Activated naive CD8-positive, alpha-beta T cell (primary cell): ENCODE results near the gene STAT4.
A peak's percentile ranks its signal among the peaks of the same experiment; 100 is the strongest.

Source experiments
- H3K27ac Mint-ChIP-seq: one replicate; pipeline ENCODE4 v1.8.0; 2021; ENCODE audit warnings: mixed read lengths
- H3K27me3 Mint-ChIP-seq: one replicate; pipeline ENCODE4 v1.8.0; 2021; ENCODE audit warnings: mixed read lengths
- H3K36me3 Mint-ChIP-seq: one replicate; pipeline ENCODE4 v1.8.0; 2021; ENCODE audit warnings: mixed read lengths
- H3K4me1 Mint-ChIP-seq: one replicate; pipeline ENCODE4 v1.8.0; 2021; ENCODE audit warnings: low read depth, mixed read lengths
- H3K4me3 Mint-ChIP-seq: one replicate; pipeline ENCODE4 v1.8.0; 2021; ENCODE audit warnings: mild to moderate bottlenecking, mixed read lengths
- H3K9me3 Mint-ChIP-seq: one replicate; pipeline ENCODE4 v1.8.0; 2021; ENCODE audit warnings: low read depth, mixed read lengths

STAT4 gene

DNA sequence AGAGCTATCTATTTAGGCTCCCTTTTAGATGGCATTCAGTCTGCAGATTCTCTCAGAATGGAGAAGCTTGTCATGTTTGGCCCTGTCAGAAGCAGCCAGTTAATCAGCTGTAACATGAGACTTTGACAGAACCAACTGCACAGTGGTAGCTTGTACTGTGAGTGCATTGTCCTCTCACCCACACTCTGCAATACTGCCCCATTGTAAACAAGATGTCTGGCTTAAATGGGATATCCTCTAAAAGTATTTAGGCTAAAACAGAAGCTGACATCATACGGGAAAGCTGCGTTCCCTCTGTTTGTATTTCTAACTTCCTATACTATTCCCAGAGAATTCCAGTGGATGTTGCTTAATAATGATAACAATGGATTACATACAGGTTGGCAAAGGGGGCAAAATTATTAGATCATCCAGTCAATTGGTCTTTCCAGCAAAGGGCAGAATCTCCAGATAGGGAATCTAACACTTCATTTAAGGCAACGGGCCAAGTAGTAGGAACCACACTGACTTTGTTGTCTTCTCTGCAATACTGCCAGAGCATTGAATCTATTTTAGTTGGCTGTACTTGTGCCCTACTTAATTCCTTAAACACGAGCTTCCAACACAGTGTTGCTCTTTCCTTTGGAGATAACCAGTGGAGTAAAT, 15.4 kb upstream of the STAT4 start:
- Mint-ChIP-seq H3K9me3 (no peaks in the 10 kb centered on the region), H3K36me3 (no peaks in the 10 kb centered on the region), H3K27me3 (no peaks in the 10 kb centered on the region), H3K27ac (no peak overlapping the region), H3K4me3 (no peak overlapping the region), H3K4me1 (peaks cover 36% of the 10 kb centered on the region)

DNA sequence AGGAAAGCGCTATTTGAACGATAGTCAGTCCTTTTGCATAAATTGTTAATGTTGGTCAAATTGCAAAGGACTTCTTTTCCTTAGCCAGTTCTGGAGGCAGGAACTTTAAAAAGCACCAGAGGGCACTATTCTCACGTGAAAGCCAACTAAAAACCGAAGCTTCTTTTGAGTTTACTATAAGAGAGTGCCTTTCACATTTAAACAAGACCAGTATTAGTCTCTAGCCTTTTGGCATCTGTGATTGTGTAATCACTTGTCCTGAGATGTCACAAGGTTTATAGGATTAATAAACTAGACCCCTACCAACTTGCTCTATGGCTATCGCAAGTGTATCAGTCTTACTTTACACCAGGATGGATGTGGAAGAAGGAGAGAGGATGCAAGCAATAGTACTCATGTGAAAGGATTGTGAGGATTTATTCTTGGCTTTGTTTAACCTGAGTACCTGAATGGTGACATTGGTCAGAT, 14.4 kb upstream of the STAT4 start:
- Mint-ChIP-seq H3K27ac (peak overlapping the region; percentile 72), H3K36me3 (no peaks in the 10 kb centered on the region)

DNA sequence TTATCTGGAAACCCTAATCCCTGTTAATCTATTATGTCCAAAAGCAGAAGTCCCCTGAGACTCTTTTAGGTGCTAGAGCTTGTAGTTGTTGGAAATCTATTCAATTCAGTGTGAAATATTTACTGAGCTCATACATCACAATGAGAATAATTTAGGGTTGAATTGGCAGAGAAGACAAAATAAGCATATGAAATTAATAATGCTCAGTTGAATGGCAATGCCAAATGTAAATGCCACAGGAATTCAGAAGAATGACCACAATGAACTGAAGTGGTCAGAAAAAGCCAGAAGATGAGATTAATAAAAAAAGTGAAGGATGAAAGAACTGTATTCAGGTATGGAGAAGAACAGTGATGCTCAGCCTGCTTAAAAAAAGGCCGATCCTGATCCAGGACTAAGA, 8.0 kb upstream of the STAT4 start:
- no peak overlapping the region for H3K27ac Mint-ChIP-seq
- H3K36me3 Mint-ChIP-seq = no peaks in the 10 kb centered on the region
- peaks cover 16% of the 10 kb centered on the region for H3K4me1 Mint-ChIP-seq
- no peak overlapping the region for H3K4me3 Mint-ChIP-seq
- no peaks in the 10 kb centered on the region for H3K9me3 Mint-ChIP-seq
- no peaks in the 10 kb centered on the region for H3K27me3 Mint-ChIP-seq

More for the DNA sequence above, 14.4 kb upstream of the STAT4 start:
- Mint-ChIP-seq H3K4me3 (no peak overlapping the region), H3K9me3 (no peaks in the 10 kb centered on the region), H3K27me3 (no peaks in the 10 kb centered on the region), H3K4me1 (peaks cover 30% of the 10 kb centered on the region)

DNA sequence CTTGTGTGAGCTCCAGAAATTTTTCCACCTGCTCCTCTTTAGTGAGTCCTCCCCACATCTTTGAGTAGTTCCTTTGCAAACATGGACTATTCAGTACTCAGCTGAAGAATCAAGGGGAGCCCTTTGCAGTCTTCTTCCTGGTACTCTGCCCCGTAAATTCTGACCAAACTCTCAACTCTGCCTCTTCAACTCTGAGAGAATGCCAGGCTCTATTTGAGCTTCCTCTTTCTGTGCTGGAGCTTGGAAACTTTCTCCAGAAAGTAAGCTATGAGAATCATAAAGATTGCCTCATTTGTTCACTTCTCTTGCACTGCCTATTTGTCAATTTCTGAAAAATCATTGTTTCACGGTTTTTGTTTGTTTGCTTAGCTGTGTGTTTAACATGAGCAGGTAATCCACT, 7.4 kb upstream of the STAT4 start:
- Mint-ChIP-seq H3K4me3 (no peak overlapping the region), H3K4me1 (peaks cover 19% of the 10 kb centered on the region), H3K27ac (no peak overlapping the region), H3K36me3 (no peaks in the 10 kb centered on the region), H3K9me3 (no peaks in the 10 kb centered on the region), H3K27me3 (no peaks in the 10 kb centered on the region)

DNA sequence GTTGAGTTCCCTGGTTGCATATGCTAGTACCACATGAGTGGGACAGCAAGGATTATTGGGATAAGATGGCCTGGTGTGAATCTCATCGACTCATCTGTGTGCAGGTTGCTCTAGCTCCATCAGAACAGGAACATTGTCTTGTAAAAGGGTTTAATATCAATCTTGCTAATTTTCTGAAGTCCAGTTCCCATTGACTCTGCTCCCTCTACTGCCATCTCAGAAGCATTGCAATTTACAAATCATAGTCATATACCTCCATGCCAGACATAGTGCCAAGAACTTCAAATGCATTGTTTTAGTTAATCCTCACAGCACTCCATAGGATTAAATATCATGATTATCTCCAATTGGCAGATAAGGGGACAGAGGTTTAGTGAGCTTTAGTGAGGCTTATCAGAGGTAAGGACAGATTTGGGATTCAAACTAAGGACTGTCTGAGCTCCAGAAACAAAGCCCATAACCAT, 4.8 kb upstream of the STAT4 start:
- Mint-ChIP-seq H3K9me3 (no peaks in the 10 kb centered on the region), H3K36me3 (no peaks in the 10 kb centered on the region), H3K4me1 (peaks cover 41% of the 10 kb centered on the region), H3K27ac (peak overlapping the region; percentile 17), H3K27me3 (no peaks in the 10 kb centered on the region), H3K4me3 (no peak overlapping the region)

DNA sequence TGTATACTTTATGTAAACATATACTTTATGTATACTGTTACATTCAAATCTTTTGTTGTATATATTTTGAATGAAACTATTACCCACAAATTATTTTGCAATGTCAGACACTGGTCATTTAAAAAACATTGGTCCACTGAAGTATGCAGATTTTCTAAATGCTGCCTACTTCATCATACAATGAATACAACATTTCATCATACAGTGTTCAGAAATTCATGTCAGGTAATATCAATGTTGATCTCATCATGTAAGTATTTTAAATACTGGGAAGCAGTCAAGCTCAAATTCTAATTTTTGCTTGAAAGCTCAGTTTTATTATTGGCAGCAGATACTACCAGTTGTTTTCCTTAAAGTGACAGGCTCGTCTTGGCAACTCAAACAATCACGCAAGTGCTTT, 2.9 kb upstream of the STAT4 start:
- no peaks in the 10 kb centered on the region for H3K9me3 Mint-ChIP-seq
- H3K4me3 Mint-ChIP-seq = no peak overlapping the region
- H3K36me3 Mint-ChIP-seq = no peaks in the 10 kb centered on the region
- H3K27me3 Mint-ChIP-seq = no peaks in the 10 kb centered on the region
- H3K4me1 Mint-ChIP-seq = peaks cover 41% of the 10 kb centered on the region
- H3K27ac Mint-ChIP-seq = no peak overlapping the region

DNA sequence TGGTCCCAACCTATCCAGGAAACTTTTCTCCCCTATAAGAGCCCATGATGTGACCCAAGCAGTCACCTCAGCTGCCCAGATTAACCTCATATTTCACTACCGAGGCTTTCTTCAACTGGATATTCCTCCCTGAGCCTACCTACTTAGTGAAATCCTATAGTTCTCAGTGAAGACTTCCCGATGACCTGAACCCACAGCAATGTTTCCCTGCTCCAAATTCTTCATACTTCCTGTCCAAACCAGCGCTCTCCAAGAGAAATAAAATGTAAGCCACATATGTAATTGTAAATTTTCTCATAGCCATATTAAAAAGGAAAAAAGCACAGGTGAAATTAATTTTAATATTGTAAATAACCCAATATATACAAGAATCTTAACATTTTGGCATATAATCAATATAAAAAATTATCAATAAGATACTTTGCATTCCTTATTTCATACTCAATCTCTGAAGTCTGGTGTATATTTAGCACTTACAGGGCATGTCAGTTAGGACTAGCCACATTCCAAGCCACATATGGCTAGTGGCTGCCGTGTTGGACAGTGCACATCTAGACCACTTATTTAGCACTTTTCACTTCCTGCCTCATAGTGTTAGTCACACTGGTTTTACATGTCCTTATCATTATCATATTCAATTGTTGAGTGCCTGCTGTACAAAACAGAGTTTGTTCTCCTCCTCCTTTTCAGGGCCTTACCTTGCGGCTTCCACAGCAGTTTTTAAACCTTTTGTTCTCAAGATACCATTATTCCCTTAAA, 1.9 kb upstream of the STAT4 start:
- no peaks in the 10 kb centered on the region for H3K27me3 Mint-ChIP-seq
- peaks cover 4% of the 10 kb centered on the region for H3K36me3 Mint-ChIP-seq
- no peaks in the 10 kb centered on the region for H3K9me3 Mint-ChIP-seq
- H3K27ac Mint-ChIP-seq = peak overlapping the region; percentile 94
- H3K4me3 Mint-ChIP-seq = no peak overlapping the region
- peaks cover 51% of the 10 kb centered on the region for H3K4me1 Mint-ChIP-seq

DNA sequence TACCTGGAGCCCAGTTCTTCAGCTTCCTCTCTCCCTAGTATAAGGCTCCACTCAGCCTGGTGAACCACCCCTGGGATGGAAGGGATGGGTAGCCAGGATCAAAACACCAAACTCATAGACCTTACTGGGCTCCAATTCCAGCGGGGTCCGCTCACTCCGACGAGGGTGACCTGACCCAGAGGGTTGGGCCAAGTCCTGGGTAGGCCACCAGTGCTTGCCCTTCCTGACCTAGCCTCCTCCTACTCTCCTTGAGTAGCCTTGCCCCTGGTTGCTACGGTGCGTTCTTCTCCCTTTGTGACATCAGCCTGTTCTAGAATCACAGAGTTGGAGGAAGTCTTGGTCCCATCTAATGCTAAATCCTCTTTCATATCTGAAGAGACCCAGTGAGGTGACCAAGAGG, 537 bp upstream of the STAT4 start:
- Mint-ChIP-seq H3K27ac (peak overlapping the region; percentile 94), H3K36me3 (peaks cover 13% of the 10 kb centered on the region), H3K27me3 (no peaks in the 10 kb centered on the region), H3K4me3 (peak overlapping the region; percentile 97), H3K9me3 (no peaks in the 10 kb centered on the region), H3K4me1 (peaks cover 63% of the 10 kb centered on the region)

DNA sequence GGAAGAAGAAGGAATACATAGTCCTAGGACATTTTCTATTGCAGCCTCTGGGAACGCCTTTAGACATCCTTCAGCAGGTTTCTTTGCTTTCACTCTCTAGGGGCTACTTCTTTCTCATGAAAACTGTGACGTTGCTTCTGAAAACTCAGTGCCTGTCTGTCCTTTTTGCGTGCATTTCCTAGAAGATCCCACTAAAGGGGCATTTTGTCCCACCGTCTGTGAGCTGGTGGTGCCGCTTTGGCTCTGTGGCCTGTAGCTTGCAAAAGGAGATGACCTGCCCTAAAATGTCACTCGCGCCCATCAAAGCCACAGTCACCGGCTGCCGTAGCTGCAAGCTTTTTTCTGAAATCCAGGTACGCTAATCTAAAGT, 579 bp downstream of the STAT4 start:
- Mint-ChIP-seq H3K36me3 (peaks cover 22% of the 10 kb centered on the region), H3K4me1 (peaks cover 67% of the 10 kb centered on the region)

DNA sequence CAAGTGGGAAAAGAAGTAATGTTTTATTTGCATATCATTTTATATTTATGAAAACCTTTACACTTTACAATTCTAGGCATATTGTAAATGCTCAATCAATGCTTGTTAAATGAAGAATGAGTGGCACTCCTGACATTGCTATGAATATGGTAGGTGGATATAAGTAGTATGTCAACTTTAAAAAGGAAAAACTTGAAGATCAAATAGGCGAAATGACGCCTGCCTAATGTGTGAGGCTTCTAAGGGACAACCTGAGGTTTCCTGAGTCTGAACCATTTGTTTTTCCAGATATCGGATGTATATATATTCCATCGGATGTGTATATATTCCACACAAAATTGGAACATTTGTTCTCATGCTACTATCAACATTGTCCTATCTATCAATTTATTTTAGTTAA, 1.4 kb downstream of the STAT4 start:
- Mint-ChIP-seq H3K27ac (peak overlapping the region; percentile 94), H3K9me3 (no peaks in the 10 kb centered on the region), H3K27me3 (no peaks in the 10 kb centered on the region), H3K4me1 (peaks cover 68% of the 10 kb centered on the region), H3K4me3 (peak overlapping the region; percentile 97), H3K36me3 (peaks cover 26% of the 10 kb centered on the region)

More for the DNA sequence above, 579 bp downstream of the STAT4 start:
- H3K27me3 Mint-ChIP-seq = no peaks in the 10 kb centered on the region
- no peaks in the 10 kb centered on the region for H3K9me3 Mint-ChIP-seq
- H3K27ac Mint-ChIP-seq = peak overlapping the region; percentile 94
- H3K4me3 Mint-ChIP-seq = peak overlapping the region; percentile 97

DNA sequence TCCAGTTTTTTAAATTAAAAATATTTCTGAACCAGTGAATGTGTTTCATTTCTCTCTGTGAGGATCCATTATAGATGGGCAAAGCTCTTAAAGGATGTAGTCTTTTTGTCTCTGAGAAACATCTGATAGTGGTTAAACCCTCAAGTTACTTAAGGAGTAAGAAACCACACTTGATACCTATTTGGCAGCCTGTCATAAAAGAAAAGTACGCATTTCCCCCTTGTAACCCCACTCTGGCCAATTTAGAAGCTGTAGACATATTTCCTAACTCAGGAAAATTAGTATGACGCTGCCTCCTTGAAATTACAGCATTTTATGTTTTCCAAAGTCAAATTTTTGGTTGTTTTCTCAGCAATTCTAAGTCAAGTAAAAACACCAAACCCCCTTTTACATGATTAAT, 2.0 kb downstream of the STAT4 start:
- Mint-ChIP-seq H3K27ac (peak overlapping the region; percentile 94), H3K4me1 (peaks cover 72% of the 10 kb centered on the region)

DNA sequence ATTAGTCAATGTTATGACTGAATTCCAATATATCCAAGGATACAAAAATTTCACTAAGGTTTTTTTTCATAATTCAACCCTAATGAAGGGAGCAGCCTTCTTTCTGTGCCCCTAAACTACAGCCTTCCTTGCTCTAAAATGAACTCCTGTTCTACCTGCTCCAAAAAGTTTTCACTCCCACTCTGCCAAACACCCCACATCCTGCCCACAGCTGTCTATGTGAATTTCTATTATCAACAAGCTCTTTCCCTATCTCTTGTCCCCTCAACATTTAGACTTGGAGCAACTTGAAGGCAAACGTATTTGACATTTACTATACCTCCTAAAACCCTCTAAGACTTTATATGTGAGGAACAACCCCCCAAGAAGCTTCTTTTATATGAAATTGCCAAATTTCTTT, 2.5 kb downstream of the STAT4 start:
- Mint-ChIP-seq H3K27ac (peak overlapping the region; percentile 94), H3K27me3 (no peaks in the 10 kb centered on the region), H3K36me3 (peaks cover 32% of the 10 kb centered on the region)

More for the DNA sequence above, 2.0 kb downstream of the STAT4 start:
- H3K27me3 Mint-ChIP-seq = no peaks in the 10 kb centered on the region
- peak overlapping the region; percentile 97 for H3K4me3 Mint-ChIP-seq
- no peaks in the 10 kb centered on the region for H3K9me3 Mint-ChIP-seq
- peaks cover 32% of the 10 kb centered on the region for H3K36me3 Mint-ChIP-seq

DNA sequence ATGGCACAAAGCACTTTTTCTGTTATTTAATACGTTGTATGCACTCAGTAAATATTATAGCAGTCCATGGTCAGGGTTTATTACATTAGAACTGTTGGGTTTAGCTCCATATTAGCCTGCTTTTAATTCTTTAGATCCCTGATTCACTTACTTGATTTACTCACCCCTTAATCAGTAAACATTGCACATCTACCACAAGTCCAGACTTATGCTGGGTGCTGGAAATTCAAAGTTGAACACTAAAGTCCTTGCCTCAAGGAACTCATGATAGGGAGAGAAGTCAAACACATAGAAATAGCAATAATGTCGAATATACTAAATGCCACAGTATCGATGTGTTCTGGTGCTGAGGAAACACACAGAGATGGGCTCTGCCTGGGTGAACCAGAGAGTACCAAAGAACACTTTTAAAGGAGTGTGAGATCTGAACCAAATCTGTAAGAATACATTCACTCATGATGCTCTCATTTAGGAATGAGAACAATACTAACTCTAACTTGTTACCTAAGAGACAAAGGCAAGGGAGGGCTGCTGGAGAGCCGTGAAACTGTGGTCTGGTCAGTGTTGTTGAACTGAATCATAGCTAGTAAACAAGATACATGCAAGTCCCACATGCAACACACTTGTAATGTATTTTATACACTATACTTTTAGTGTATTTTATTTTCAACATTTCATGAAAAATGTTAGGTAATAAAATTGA, 4.9 kb downstream of the STAT4 start:
- H3K27me3 Mint-ChIP-seq = no peaks in the 10 kb centered on the region
- H3K4me1 Mint-ChIP-seq = peaks cover 71% of the 10 kb centered on the region
- peak overlapping the region; percentile 82 for H3K27ac Mint-ChIP-seq
- no peaks in the 10 kb centered on the region for H3K9me3 Mint-ChIP-seq
- H3K36me3 Mint-ChIP-seq = peaks cover 38% of the 10 kb centered on the region
- H3K4me3 Mint-ChIP-seq = peak overlapping the region; percentile 86

More for the DNA sequence above, 2.5 kb downstream of the STAT4 start:
- Mint-ChIP-seq H3K4me3 (peak overlapping the region; percentile 97), H3K9me3 (no peaks in the 10 kb centered on the region), H3K4me1 (peaks cover 74% of the 10 kb centered on the region)

DNA sequence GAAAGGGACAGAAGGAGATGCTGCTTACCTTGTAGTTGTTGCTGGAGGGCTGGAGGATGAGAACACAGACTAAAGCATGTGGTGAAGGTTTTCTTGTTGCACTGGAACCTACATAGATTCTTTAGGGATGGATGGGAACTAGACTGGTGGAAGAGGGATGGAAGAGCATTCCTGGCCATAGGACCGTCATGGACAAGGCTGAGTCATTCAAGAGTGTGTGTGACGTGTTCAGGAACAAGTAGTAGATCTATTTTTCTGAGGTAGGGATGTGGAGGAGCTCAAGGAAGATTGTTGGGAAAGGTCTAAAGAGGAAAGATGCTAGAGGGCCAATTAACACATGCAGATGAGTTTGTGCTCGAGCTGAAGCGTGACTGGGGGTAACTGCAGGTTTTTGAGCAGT, 6.6 kb downstream of the STAT4 start:
- H3K9me3 Mint-ChIP-seq = no peaks in the 10 kb centered on the region
- peaks cover 87% of the 10 kb centered on the region for H3K4me1 Mint-ChIP-seq
- peaks cover 55% of the 10 kb centered on the region for H3K36me3 Mint-ChIP-seq
- H3K27me3 Mint-ChIP-seq = no peaks in the 10 kb centered on the region
- peak overlapping the region; percentile 82 for H3K27ac Mint-ChIP-seq
- peak overlapping the region; percentile 81 for H3K4me3 Mint-ChIP-seq

DNA sequence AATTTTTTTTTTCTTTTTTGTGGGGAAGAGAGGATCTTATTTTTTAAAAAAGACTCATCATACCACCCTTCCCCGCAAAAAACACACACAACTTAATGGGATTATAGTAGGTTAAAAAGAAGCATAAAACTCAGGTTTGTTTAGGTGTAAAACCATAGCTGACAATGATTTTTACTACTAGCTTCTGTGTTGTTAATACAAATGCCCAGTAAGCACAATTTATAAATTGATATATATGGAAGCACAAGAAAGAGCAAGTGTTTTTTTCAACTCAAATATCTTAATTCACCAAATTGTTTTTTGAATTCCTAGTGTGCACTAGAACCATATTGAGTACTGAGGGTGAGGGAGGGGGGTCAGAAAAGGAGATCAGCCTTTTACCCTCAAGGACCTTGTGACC, 7.0 kb downstream of the STAT4 start:
- peak overlapping the region; percentile 82 for H3K27ac Mint-ChIP-seq
- H3K9me3 Mint-ChIP-seq = no peaks in the 10 kb centered on the region
- peaks cover 59% of the 10 kb centered on the region for H3K36me3 Mint-ChIP-seq
- H3K4me3 Mint-ChIP-seq = peak overlapping the region; percentile 81
- H3K27me3 Mint-ChIP-seq = no peaks in the 10 kb centered on the region
- peaks cover 90% of the 10 kb centered on the region for H3K4me1 Mint-ChIP-seq
